Effector memory CD8-positive, alpha-beta T cell (primary cell): Measurements from ENCODE around the gene GIPC1.

Experiments
- ATAC-seq: fragments of 150-1000 bp; cut with Tn5 transposase; replicated peaks from 2 replicates; pipeline ENCODE4 v1.10.0; 2021; ENCODE audit warnings: mild to moderate bottlenecking, moderate library complexity
- DNase-seq, 3 experiments: peaks; one replicate each; pipeline ENCODE4 v3.0.0; 2021
- H3K27ac Mint-ChIP-seq, 2 donors: one replicate each; pipeline ENCODE4 v1.8.0; 2022; ENCODE audit warnings: mild to moderate bottlenecking in 2 of 2, mixed read lengths in 2 of 2, moderate library complexity in 2 of 2
- H3K27me3 Mint-ChIP-seq, 2 donors: one replicate each; pipeline ENCODE4 v1.8.0; 2022; ENCODE audit warnings: mixed read lengths in 2 of 2
- H3K36me3 Mint-ChIP-seq: one replicate; pipeline ENCODE4 v1.8.0; 2022; ENCODE audit warnings: mild to moderate bottlenecking, moderate library complexity, mixed read lengths; ENCODE audit not compliant: insufficient read depth
- H3K4me1 Mint-ChIP-seq, 2 donors: one replicate each; pipeline ENCODE4 v1.8.0; 2022; ENCODE audit warnings: low read depth in 2 of 2, mixed read lengths in 2 of 2
- H3K4me3 Mint-ChIP-seq, 2 donors: one replicate each; pipeline ENCODE4 v1.8.0; 2022; ENCODE audit warnings: mild to moderate bottlenecking in 2 of 2, mixed read lengths in 2 of 2, moderate library complexity in 2 of 2
- H3K9me3 Mint-ChIP-seq, 2 donors: one replicate each; pipeline ENCODE4 v1.8.0; 2022; ENCODE audit warnings: mixed read lengths in 2 of 2

GIPC1 gene

DNA sequence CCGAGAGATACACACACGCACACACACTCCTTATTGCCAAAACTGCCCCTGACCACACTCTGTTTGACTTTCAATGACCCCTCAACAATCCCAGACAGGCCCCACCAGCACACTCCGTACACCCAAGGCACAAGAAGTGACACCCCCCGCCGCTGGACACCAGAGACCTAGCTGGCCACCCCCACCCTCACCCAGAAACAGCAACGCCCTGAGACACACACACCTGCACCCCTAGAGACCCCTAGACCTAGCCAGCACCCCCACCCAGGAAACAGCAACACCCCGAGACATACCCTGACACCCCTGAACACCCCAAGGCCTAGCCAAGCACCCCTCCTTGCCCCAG, 19.6 kb downstream of the GIPC1 start:
- no peak for ATAC-seq
- Mint-ChIP-seq H3K36me3 (peaks cover 14% of the 10 kb centered on the region), H3K9me3 (no peaks in the 10 kb centered on the region), H3K4me1 (peaks cover 30 to 42% of the 10 kb centered on the region in 2 donors), H3K27ac (peak overlapping the region; percentile 51 to 94), H3K27me3 (peaks cover 21 to 45% of the 10 kb centered on the region in 2 donors), H3K4me3 (peak overlapping the region in 1 of 2 donors; percentile 45)
- DNase-seq: no peak

DNA sequence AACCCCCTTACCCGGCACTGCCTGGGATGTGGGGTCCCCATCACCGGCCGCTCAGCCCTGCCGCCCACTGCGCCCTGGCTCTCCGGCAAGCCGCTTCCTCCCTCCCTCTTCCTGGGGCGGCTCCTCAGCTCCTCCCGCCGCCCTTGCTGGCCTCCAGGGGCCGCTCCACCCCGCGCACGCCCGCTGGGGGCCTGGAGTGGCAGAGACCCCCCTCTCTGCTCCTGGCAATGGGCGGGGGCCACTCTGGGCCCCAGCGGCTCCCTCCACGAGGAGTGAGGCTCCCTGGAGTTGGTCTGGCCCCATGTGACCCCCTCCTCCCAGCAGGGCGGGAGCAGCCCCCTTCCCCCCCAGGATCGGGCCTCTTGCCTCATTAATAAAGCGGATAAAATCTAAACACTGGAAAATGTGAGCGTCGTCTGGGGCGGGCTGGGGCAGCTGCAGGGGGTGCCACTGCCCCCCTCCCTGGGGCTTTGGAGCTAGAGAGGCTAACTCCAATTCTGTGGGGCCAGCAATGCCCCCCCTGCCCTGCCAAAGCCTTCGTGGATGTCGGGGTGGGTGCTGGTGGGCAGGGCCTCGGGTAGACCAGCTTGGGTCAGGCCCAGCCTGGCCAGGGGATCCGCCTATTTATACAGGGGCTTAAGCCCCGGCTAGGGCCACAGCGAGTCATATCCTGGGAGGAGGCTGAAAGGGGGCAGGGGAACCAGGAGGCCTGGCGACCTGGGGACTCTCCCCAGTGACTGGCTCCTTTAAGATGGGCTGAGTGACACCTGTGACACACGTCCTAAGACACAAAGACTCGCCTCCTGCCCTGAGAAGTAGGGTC, 20.5 kb downstream of the GIPC1 start, which contains the start of gene PTGER1:
Gene PTGER1 (minus strand): TSS at position 104 of the 823 bp plus-strand sequence. CDS start 1,034 bp downstream, outside the sequence.
- no peak for DNase-seq
- H3K36me3 Mint-ChIP-seq: peaks cover 21% of the 10 kb centered on the region
- no peaks in the 10 kb centered on the region for H3K9me3 Mint-ChIP-seq
- H3K4me1 Mint-ChIP-seq: peaks cover 26 to 35% of the 10 kb centered on the region in 2 donors
- H3K27me3 Mint-ChIP-seq: peaks cover 21 to 45% of the 10 kb centered on the region in 2 donors
- H3K27ac Mint-ChIP-seq: peak within 1 kb of the TSS; percentile 62 to 94
- peak; percentile 10 for ATAC-seq
- peak within 1 kb of the TSS; percentile 34 to 45 for H3K4me3 Mint-ChIP-seq

DNA sequence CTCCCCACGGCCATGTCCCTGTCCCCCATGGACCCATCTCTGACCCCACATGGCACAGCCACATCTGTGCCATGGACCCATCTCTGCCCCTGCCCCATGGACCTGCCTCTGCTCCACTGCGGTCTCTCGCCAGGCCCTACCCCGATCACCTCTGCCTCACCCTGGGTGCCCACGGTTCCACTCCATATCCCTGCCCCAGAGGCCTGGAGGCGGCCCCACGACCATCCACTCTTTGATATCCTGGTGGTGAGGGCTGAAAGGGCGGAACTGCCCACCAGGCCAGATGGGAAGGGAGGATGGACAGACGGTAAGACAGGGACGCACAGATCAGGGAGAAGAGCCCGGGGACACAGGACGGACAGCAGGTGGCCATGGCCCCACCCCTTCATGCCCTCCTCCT, 21.1 kb downstream of the GIPC1 start:
- Mint-ChIP-seq H3K36me3 (peaks cover 25% of the 10 kb centered on the region), H3K9me3 (no peaks in the 10 kb centered on the region), H3K27me3 (peaks cover 21 to 45% of the 10 kb centered on the region in 2 donors), H3K27ac (peak overlapping the region; percentile 62 to 71), H3K4me1 (peaks cover 25 to 33% of the 10 kb centered on the region in 2 donors), H3K4me3 (peak overlapping the region; percentile 34 to 43)
- no peak for ATAC-seq
- DNase-seq: no peak

DNA sequence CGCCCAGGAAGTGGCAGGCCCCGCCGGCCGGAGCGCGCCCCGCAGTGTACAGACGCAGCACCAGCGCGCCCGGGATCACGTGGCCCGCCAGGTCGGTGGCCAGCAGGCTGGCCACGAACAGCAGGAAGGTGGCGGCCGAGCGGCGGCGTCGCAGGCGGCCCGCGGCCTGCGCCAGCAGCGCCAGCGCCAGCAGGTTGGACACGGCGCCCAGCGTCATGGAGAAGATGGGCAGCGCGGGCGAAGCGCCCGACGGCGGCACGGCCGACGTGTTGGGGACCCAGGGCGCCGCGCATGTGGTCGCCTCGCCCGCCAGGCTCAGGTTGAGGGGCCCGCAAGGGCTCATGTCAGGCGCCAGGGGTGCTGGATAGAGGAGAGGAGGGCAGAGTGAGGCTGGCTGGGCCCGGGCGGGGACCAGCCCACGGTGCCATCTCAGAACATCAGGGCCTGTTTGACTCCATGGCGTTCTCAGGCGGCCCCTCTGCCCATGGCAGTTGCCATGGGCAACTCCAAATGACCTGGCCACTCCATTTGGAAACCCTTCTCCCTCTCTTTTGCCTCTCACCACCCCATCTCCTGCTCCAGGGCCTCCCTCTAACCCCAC, 21.8 kb downstream of the GIPC1 start:
- no peak for DNase-seq
- Mint-ChIP-seq H3K36me3 (peaks cover 24% of the 10 kb centered on the region), H3K27ac (peak overlapping the region in 1 of 2 donors; percentile 62), H3K4me3 (peak overlapping the region; percentile 34 to 43), H3K27me3 (peaks cover 21 to 45% of the 10 kb centered on the region in 2 donors), H3K4me1 (peaks cover 25 to 33% of the 10 kb centered on the region in 2 donors), H3K9me3 (no peaks in the 10 kb centered on the region)
- ATAC-seq: no peak

DNA sequence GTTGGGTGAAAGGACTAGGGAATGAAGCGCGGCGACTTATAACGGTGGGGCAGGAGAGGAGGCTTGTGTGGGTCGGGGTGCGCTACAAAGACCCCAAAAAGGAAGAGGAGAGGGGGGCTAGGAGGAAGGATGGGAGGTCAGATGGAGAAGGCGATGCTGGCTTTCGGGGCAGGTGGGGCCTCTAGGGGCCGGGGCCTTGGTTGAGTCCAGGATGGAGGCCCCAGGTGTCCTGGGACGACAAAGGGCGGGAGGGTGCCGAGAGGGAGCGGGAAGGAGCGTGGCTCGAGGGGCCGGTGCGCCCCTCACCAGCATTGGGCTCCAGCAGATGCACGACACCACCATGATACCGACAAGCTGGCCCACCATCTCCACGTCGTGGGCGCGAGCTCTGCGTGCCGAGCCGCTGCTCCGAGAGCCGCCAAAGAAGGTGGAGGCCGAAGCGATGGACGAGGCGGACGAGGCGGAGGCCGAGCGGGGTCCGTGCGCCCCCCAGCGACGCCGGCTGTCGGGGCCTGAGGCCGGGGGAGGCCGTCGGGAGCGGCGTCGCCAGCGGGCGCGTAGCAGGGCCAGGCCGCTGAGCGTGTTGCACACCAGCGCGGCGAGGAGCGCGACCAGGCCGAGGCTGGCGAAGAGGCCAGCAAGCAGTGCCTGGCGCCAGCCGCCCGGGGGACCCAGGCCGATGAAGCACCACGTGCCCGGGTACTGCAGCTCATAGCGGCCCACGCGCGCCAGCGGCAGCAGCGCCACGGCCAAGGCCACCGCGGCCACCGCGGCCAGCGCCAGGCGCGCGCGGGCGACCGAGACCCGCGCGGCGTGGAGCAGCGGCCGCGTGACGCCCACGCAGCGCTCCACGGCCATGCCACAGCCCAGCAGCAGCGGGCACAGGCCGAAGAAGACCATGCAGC, 22.6 kb downstream of the GIPC1 start:
- Mint-ChIP-seq H3K9me3 (no peaks in the 10 kb centered on the region), H3K36me3 (peaks cover 25% of the 10 kb centered on the region), H3K4me1 (peaks cover 25 to 33% of the 10 kb centered on the region in 2 donors), H3K27me3 (peaks cover 21 to 45% of the 10 kb centered on the region in 2 donors), H3K27ac (peak overlapping the region in 1 of 2 donors; percentile 4), H3K4me3 (peak overlapping the region; percentile 57 to 68)
- DNase-seq: no peak
- ATAC-seq: no peak

DNA sequence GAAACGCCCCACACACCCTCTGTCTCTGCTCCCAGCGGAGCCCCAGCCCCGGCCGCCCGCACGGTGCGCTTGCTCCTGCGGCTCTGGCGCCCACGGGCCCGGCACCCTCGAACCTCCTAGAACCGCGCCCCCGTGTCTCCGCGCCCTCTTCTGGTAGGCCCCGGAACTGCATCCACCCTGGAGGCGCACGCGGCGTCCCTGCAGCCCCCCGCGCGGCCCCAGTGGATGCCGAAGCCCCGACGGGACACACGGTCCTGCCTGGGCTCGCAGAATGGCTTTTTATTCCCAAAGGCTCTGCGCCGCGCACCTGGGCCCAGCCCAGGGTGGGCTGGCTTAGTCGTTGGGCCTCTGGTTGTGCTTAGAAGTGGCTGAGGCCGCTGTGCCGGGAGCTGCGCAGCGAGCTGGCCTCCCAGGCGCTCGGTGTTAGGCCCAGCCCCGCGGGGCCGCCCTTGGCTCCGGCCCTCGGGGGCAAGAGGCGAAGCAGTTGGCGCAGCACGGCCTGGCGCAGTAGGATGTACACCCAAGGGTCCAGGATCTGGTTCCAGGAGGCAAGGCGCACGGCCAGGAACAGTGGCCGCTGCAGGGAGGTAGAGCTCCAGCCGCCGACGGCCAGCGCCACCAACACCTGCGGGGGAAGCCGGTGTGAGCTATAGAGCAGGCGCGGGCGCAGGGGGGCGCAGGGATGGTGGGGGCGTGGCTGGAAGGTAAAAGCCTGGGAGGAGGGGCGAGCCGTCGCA, 23.6 kb downstream of the GIPC1 start:
- no peaks in the 10 kb centered on the region for H3K9me3 Mint-ChIP-seq
- peak overlapping the region in 1 of 2 donors; percentile 54 for H3K27ac Mint-ChIP-seq
- H3K27me3 Mint-ChIP-seq: peaks cover 21 to 45% of the 10 kb centered on the region in 2 donors
- H3K36me3 Mint-ChIP-seq: peaks cover 34% of the 10 kb centered on the region
- DNase-seq: peak; percentile 90 to 92 (median 91)
- H3K4me1 Mint-ChIP-seq: peaks cover 25 to 33% of the 10 kb centered on the region in 2 donors
- peak overlapping the region; percentile 57 to 68 for H3K4me3 Mint-ChIP-seq
- peak; percentile 74 for ATAC-seq

DNA sequence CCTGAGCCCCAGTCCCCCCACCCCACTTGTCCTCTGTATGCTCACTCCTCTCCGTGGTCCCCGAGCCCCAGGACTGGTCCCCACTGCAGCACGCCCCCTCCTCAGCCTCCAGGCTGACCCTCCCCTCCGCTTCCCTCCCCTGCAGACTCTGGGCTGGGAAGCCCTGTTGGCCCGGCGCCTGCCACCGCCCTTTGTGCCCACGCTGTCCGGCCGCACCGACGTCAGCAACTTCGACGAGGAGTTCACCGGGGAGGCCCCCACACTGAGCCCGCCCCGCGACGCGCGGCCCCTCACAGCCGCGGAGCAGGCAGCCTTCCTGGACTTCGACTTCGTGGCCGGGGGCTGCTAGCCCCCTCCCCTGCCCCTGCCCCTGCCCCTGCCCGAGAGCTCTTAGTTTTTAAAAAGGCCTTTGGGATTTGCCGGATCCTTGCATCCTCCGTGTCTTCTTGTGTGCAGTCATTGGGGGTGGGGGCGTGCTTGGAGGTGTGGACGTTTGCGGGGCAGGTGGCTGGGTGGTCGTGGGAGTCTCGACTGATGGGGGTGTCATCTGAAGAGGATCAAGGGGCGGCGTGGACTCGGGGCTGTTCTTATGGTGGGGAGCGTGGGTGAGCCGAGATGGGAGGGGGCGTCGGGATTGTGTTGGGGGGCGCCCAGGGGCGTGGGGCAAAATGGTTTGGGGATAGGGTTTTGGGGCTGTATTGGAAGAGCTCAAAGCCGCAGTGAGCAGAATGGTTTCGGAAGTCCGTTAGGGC, 24.3 kb downstream of the GIPC1 start:
- Mint-ChIP-seq H3K9me3 (no peaks in the 10 kb centered on the region), H3K36me3 (peaks cover 41% of the 10 kb centered on the region), H3K27me3 (peaks cover 21 to 40% of the 10 kb centered on the region in 2 donors), H3K4me1 (peaks cover 22 to 30% of the 10 kb centered on the region in 2 donors), H3K4me3 (peak overlapping the region; percentile 57 to 68), H3K27ac (peak overlapping the region in 1 of 2 donors; percentile 54)
- no peak for ATAC-seq
- no peak for DNase-seq

DNA sequence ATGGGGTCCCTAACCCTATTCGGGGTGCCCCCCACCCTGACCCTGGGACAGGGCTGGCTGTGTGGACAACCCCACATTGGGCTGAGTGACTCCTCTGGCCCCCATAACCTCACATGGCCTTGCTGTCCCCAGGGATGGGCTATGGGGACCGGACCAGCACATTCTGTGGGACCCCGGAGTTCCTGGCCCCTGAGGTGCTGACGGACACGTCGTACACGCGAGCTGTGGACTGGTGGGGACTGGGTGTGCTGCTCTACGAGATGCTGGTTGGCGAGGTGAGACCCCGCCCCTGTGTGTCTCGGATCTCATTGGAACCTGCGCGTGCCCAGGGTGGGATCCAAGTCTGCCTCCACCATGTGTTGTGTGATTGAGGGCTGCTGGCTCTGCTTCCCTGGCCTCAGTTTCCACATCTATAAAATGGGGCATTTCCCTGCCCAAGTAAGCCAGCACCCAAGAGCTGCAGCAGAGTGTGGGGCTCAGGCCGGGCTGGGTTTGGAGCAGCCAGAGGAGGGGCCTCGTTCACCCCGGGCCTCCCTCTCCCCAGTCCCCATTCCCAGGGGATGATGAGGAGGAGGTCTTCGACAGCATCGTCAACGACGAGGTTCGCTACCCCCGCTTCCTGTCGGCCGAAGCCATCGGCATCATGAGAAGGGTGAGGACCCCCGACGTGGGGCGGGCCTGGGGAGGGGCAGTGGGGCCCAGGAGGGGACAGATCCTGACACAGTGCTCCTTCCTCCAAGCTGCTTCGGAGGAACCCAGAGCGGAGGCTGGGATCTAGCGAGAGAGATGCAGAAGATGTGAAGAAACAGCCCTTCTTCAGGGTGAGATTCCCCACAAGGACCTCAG, 25.7 kb downstream of the GIPC1 start:
- Mint-ChIP-seq H3K36me3 (peaks cover 52% of the 10 kb centered on the region), H3K27me3 (peaks cover 21 to 26% of the 10 kb centered on the region in 2 donors), H3K9me3 (no peaks in the 10 kb centered on the region), H3K4me1 (peaks cover 13 to 22% of the 10 kb centered on the region in 2 donors), H3K4me3 (no peak overlapping the region), H3K27ac (peak overlapping the region in 1 of 2 donors; percentile 31)
- no peak for ATAC-seq
- no peak for DNase-seq

DNA sequence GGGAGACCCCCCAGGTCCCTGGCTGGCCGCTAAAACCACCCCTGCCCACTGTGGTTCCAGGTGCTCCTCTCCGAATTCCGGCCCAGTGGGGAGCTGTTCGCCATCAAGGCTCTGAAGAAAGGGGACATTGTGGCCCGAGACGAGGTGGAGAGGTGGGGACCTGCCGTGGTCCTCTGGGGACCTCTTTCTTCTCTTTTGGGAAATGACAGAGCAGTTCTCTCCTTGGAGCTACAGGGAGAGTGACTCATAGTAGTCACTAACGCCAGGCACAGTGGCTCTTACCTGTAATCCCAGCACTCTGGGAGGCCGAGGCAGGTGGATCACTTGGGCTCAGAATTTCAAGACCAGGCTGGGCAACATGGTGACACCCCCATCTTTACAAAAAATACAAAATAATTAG, 28.1 kb downstream of the GIPC1 start:
- no peak for ATAC-seq
- H3K36me3 Mint-ChIP-seq: peaks cover 75% of the 10 kb centered on the region
- H3K9me3 Mint-ChIP-seq: no peaks in the 10 kb centered on the region
- peak overlapping the region in 1 of 2 donors; percentile 53 for H3K27ac Mint-ChIP-seq
- H3K27me3 Mint-ChIP-seq: peaks cover 5 to 7% of the 10 kb centered on the region in 2 donors
- DNase-seq: no peak
- H3K4me3 Mint-ChIP-seq: no peak overlapping the region
- H3K4me1 Mint-ChIP-seq: peaks cover 6 to 9% of the 10 kb centered on the region in 2 donors

DNA sequence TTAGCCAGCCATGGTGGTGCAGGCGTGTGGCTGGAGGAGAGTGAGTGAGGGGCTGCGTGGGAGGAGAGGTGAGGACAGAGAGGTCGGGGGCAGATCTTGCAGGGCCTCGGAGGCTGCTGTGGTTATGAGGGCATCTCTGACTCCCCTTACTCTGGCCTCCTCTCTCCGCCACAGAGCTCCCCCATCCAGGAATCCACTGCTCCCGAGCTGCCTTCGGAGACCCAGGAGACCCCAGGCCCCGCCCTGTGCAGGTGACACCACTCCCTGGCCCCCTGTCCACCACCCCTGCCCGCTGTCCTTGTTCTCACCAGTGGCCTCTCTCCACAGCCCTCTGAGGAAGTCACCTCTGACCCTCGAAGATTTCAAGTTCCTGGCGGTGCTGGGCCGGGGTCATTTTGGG, 28.5 kb downstream of the GIPC1 start:
- no peaks in the 10 kb centered on the region for H3K9me3 Mint-ChIP-seq
- DNase-seq: no peak

DNA sequence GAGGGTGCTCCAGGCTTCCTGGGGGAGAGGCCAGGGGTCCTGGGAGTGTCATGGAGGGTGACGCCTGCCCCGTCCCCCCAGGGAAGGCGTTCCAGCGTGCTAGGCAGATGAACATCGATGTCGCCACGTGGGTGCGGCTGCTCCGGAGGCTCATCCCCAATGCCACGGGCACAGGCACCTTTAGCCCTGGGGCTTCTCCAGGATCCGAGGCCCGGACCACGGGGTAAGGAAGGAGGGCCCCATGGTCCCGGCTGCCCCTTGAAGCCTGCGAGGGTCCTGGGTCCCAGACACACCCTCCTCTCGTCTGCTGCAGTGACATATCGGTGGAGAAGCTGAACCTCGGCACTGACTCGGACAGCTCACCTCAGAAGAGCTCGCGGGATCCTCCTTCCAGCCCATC, 32.2 kb downstream of the GIPC1 start:
- DNase-seq: no peak
- peaks cover 88% of the 10 kb centered on the region for H3K36me3 Mint-ChIP-seq
- ATAC-seq: no peak
- no peak overlapping the region for H3K4me3 Mint-ChIP-seq
- H3K4me1 Mint-ChIP-seq: peaks cover 10 to 19% of the 10 kb centered on the region in 2 donors
- H3K9me3 Mint-ChIP-seq: no peaks in the 10 kb centered on the region
- H3K27ac Mint-ChIP-seq: no peak overlapping the region
- no peaks in the 10 kb centered on the region for H3K27me3 Mint-ChIP-seq

More for the DNA sequence above, 28.5 kb downstream of the GIPC1 start:
- no peak for ATAC-seq
- no peak overlapping the region for H3K4me3 Mint-ChIP-seq
- no peak overlapping the region for H3K27ac Mint-ChIP-seq
- H3K27me3 Mint-ChIP-seq: peaks cover under 1 to 2% of the 10 kb centered on the region in 2 donors
- peaks cover 2 to 7% of the 10 kb centered on the region in 2 donors for H3K4me1 Mint-ChIP-seq
- peaks cover 78% of the 10 kb centered on the region for H3K36me3 Mint-ChIP-seq
